Fibroblast of villous mesenchyme (primary cell): ENCODE measurements around the gene C3. TPM values are rescaled to one million over a fixed set of nuclear protein-coding genes. Genes with fewer than 3 reads are reported as not detected.
"Not testable (repeated sequence)": the region's sequence is repeated elsewhere in the genome, so short reads cannot be mapped to it uniquely, and the experiment has no call there.

ENCODE experiments used
- DNase-seq: peaks from one replicate; pipeline ENCODE4 v3.0.0-alpha.2; 2010; ENCODE audit warnings: low read depth
- H3K4me3 ChIP-seq: 2 replicates; pipeline ENCODE4 v1.5.1; 2011; ENCODE audit warnings: low read depth, mild to moderate bottlenecking, low read length
- total RNA-seq: library from RNA; depleted of rRNA; stranded (reverse); fragments of >200 nt; gene quantifications from 2 replicates; pipeline ENCODE4 v1.2.3, GENCODE V29; 2012
- TF ChIP-seq, protein P1 (sequence below): IDR thresholded peaks from 2 replicates; pipeline ENCODE4 v1.5.1; 2012; ENCODE audit warnings: low read depth, mild to moderate bottlenecking, low read length; ENCODE audit not compliant: insufficient read depth

The C3 gene
- total RNA-seq, 1 donor = 76.0 TPM

DNA sequence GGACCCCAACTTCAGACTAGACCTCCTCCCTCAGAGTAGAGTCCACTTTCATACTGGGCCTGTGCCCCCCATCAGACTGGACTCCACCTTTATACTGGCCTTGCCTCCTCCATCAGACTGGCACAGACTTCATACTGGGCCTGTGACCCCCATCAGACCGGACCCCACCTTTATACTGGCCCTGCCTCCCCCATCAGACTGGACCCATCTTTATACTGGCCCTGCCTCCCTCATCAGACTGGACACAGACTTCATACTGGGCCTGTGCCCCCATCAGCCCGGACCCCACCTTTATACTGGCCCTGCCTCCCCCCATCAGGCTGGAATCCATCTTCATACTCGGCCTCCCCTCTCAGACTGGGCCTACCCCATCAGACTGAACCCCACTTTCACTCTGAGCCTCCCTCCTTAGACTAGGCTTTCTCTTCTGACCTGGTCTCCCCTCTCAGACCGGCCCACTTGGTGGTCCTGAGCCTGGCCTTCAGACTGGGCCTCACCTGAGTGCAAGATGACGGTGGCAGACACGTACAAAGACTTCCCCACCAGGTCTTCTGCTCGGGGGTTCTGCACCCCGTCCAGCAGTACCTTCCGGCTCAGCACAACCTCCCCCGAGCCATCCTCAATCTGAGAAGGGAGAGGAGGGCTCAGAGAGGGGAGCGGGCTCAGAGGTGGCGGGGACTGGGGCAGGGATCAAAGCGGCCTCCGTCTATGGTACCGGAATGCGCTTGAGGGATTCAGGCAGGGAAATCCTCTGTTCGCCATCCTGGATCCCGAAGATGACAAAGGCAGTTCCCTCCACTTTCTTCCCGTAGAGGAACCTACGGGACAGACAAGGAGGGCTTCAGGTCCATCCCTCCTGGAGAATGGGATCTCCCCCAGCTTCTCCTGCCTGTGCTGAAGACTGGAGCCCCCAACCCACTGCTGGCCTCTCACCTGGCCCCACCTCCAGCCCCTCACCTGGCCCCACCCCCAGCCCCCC lies 7.5 kb downstream of the C3 start:
- H3K4me3 ChIP-seq = no peak overlapping the region
- no peak for DNase-seq
- TF ChIP-seq, protein P1, sequence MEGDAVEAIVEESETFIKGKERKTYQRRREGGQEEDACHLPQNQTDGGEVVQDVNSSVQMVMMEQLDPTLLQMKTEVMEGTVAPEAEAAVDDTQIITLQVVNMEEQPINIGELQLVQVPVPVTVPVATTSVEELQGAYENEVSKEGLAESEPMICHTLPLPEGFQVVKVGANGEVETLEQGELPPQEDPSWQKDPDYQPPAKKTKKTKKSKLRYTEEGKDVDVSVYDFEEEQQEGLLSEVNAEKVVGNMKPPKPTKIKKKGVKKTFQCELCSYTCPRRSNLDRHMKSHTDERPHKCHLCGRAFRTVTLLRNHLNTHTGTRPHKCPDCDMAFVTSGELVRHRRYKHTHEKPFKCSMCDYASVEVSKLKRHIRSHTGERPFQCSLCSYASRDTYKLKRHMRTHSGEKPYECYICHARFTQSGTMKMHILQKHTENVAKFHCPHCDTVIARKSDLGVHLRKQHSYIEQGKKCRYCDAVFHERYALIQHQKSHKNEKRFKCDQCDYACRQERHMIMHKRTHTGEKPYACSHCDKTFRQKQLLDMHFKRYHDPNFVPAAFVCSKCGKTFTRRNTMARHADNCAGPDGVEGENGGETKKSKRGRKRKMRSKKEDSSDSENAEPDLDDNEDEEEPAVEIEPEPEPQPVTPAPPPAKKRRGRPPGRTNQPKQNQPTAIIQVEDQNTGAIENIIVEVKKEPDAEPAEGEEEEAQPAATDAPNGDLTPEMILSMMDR = no peak

DNA sequence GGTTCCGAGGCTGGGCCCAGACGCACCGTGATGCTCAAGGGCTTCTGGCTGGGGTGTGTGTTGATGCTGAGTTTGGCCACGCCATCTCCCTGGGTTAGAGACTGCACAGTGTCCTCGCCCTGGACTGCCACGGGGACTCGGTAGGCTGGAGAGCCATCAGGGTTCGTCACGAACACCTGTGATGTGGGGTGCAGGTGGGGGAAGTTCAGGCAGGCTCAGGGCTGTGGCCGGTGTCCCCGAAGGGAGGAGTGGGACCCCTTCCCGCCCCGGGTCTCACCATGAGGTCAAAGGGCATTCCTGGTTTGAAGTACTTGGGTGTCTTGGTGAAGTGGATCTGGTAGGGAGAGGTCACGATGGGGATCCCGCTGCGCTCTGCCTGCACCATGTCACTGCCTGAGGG lies 8.2 kb downstream of the C3 start:
- H3K4me3 ChIP-seq = no peak overlapping the region
- DNase-seq = no peak
- TF ChIP-seq, protein P1 = no peak

DNA sequence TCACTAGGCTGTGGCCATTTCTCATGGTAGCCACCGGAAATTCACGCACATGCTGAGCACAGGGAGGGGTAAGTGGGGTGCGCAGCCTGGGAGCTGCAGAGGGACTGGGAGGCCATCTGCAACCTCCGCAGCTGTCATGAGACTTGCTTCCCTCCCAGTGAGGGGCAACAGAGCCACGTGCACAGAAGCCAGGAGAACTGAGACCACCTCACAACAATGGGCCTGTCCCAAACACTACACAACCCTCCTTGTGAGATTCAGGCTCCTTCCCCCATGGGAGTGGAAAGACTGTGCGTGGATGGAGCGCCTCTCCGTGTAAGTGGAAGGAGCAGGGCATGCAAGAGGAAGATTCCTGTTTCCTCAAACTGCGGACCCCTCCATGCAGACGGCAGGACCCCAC lies 8.8 kb downstream of the C3 start:
- no peak for DNase-seq
- TF ChIP-seq, protein P1 = no peak
- no peak overlapping the region for H3K4me3 ChIP-seq

DNA sequence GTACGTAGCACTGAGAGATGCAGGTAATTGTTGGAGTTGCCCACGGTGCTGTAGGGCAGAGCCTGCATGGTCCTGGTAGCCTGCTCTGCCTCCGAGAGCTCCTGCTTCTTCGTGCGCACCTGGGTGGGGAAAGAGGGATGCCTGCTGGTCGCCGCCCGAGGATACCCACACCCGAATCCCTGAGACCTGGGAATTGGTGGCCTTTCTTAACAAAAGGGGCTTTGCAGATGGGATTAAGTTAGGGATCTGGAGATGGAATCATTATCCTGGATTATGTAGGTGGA lies 9.4 kb downstream of the C3 start:
- no peak for DNase-seq

DNA sequence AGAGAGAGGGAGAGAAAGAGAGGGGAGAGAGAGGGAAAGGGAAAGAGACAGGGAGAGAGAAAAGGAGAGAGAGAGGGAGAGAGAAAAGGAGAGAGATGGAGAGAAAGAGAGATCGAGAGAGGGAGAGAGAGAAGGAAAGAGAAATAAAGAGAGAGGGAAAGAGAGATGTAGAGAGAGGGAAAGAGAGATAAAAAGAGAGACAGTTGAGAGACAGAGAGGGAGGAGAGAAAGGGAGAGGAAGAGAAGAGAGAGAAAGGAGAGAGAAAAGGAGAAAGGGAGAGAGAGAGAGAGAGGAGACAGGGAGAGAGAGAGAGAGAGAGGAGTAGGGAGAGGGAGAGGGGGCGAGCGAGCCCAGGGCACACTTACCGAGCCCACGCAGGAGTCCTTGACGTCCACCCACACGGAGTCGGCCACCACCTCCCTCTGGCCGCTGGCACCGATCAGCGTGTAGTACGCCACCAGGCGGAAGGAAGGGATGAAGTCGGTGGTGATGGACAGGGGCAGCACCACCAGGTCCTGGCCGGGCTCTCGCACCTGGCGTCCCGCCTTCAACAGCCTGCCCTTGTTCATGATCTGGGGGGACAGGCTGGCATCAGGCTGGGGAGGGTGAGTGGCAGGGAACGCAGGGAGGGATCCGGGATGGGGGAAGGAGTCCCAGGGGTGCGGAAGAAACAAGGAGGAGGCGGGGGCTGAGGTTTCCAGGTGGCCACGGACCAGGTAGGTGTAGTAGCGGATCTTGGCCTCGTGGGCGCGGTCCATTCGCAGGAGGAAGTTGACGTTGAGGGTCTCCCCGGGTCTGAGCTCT lies 10.0 kb downstream of the C3 start:
- no peak overlapping the region for H3K4me3 ChIP-seq
- DNase-seq = no peak
- TF ChIP-seq, protein P1 = no peak

More for the DNA sequence above, 9.4 kb downstream of the C3 start:
- TF ChIP-seq, protein P1 = no peak
- no peak overlapping the region for H3K4me3 ChIP-seq

DNA sequence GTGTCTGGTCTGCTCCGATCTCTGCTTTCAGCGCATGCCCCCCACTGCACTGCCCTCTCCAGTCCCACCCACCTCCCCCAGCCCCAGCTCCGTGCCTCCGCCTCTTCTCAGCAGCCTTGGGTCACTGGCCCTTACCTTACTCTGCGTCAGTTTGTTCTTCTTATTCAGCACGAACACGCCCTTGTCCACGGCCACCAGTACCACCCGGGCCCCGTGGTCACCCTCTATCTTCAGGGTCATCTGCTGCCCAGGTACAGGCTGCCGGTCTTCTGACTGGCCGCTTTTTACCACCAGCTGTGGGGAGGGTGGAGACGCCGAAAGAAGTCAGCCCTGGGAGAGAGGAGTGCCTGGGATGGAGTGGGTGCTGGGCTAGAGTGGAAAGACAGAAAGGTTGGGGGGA lies 10.9 kb downstream of the C3 start:
- no peak for DNase-seq
- TF ChIP-seq, protein P1 = no peak
- H3K4me3 ChIP-seq = no peak overlapping the region

DNA sequence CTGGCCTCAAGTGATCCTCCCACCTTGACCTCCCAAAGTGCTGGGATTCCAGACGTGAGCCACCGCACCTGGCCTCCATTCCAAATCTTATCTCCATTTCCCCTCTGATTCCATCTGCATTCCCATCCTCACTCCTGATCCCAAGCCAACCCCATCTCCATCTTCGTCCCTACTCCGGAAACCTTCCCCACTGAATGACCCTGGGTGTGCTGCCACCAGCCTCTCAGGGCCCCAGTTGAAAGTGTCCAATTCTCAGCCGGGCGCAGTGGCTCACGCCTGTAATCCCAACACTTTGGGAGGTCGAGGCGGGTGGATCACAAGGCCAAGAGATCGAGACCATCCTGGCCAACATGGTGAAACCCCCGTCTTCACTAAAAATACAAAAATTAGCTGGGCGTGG lies 11.5 kb downstream of the C3 start:
- H3K4me3 ChIP-seq, DNase-seq: not testable (repeated sequence)
